Measurements from ENCODE around the gene PRR14.
"Not testable (repeated sequence)": the region's sequence is repeated elsewhere in the genome, so short reads cannot be mapped to it uniquely, and the experiment has no call there.

Gene PRR14

GRCh38 chr16:30692396-30693064 lies 41.8 kb downstream of the PRR14 start:
- no peak for DNase-seq (ENCODE audit: low read depth)

- DNase-seq (ENCODE audit: low read depth) = no peak
These were observed 44.4 kb downstream of the PRR14 start for GRCh38 chr16:30694926-30695693.

GRCh38 chr16:30696646-30697045 lies 45.9 kb downstream of the PRR14 start:
- not testable (repeated sequence) for DNase-seq (ENCODE audit: low read depth)

GRCh38 chr16:30697264-30698138 lies 46.7 kb downstream of the PRR14 start:
- no peak for DNase-seq (ENCODE audit: low read depth)

GRCh38 chr16:30698139-30698815 lies 47.5 kb downstream of the PRR14 start:
- DNase-seq (ENCODE audit: low read depth) = peak; percentile 95

- DNase-seq (ENCODE audit: low read depth) = peak; percentile 53
These were observed 48.3 kb downstream of the PRR14 start, which contains the start of gene SRCAP for GRCh38 chr16:30698816-30699614. Gene SRCAP, plus strand, starts transcription at chr16:30699171. Its CDS starts 1,654 bp downstream, at chr16:30700825.

- DNase-seq (ENCODE audit: low read depth) = no peak
These were observed 48.9 kb downstream of the PRR14 start for GRCh38 chr16:30699615-30700099.

GRCh38 chr16:30700491-30700890 lies 49.7 kb downstream of the PRR14 start:
- DNase-seq (ENCODE audit: low read depth) = no peak

- no peak for DNase-seq (ENCODE audit: low read depth)
These were observed 50.2 kb downstream of the PRR14 start for GRCh38 chr16:30700971-30701370.

- DNase-seq (ENCODE audit: low read depth) = not testable (repeated sequence)
These were observed 52.3 kb downstream of the PRR14 start for GRCh38 chr16:30703071-30703470.

GRCh38 chr16:30703971-30704370 lies 53.2 kb downstream of the PRR14 start:
- no peak for DNase-seq (ENCODE audit: low read depth)
